GM12872 (cell line): ENCODE measurements around the gene TMEM30A.

Source experiments
- CTCF ChIP-seq: IDR thresholded peaks from 3 replicates; pipeline ENCODE4 v1.5.1; 2011; ENCODE audit warnings: low read depth, mild to moderate bottlenecking, low read length, moderate library complexity; ENCODE audit not compliant: insufficient read depth

TMEM30A gene

GRCh38 chr6:75284632-75285282 is at the start of gene TMEM30A:
Gene TMEM30A, minus strand, starts transcription at chr6:75284792. Its CDS starts 154 bp downstream, at chr6:75284638.
- no peak for TF ChIP-seq CTCF

DNA sequence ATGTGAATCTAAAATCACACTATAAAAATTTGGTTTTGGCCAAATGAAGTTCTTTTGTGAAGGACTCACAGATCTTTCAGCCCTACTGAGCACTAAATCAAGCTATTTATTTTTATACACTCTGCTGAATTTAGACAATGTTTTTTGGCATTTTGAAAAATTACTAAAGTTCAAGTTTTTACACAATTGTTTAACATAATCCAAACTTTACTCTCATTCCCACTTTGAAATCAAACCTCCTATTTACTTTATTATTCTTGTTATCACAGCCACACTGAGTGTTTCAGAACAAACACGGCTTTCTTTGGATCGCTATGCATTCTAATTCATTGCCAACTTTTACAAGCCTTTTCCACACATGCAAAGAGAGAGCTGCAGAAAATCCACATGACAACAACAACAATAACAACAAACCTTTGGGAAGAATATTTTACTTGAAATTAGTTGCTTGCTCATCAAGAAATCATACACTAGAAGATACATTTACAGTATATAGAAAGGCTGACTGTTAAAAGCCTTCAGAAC is 49.1 kb upstream of the TMEM30A start:
- TF ChIP-seq CTCF, result no peak

- no peak for TF ChIP-seq CTCF
Measured at GRCh38 chr6:75331151-75331550, 46.6 kb upstream of the TMEM30A start.

- no peak for TF ChIP-seq CTCF
Measured at GRCh38 chr6:75329703-75330102, 45.1 kb upstream of the TMEM30A start.

DNA sequence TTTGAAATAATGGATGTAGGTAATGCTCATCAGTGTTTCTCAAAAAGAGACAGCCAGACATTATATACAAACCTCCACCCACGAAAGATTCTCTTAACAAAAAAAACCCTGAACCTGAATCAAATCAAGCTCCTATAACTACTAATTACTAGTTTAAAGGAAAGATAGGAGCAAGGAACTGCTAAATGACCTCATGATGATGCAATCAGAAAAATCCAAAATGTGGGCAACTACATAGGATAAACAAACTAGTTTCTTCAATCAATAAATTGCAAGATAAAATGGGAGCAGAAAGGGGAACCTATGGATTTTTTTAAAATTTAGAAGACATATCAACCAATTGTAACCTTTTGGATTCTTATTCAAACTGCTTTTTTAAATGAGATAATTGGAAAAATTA is 43.2 kb upstream of the TMEM30A start:
- no peak for TF ChIP-seq CTCF

DNA sequence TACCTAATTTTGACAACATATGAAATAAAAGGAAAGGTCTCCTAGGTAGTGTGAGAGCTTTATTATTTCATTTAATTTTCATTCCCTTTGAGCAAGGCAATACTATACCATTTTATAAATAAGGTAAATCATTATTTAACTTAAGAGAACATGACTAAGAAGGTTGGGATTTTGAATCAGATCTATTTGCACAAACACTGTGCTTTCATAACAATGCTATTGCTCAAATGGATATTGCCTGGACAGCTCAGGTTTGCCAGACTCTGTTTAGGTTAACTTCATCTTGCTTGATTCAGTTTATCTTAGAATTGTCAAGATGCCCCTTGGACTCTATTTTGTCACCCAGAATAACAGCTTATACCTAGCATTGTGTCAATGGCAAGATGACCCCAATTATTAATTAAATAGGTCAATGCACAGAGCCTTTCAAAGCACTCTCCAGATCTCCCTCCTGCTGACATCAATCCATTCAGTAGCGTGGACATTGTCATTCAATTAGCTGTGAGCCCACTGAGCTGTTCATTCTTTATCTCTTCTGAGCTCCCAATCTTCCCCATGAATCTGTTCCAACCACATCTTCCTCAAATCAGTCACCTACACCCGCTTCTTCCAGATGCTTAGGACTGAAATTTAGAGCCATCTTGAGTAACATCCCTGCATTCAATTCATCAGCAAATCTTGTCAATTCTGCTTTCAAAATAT is 42.1 kb upstream of the TMEM30A start:
- no peak for TF ChIP-seq CTCF

DNA sequence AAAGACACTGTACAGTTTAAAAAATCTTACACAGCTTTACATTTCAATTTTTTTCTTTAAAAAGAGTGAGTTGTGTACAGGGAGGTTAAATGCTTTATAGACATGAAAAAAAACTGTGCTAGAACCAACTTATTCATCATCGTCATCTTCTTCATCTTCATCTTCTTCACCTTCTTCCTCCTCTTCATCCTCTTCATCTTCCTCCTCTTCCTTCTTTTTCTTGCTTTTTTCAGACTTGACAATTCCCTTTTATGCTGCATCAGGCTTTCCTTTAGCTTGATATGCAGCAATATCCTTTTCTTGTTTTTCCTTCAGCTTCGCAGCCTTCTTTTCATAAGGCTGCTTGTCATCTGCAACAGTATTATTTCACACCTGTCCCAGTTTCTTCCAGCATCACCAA is 34.3 kb upstream of the TMEM30A start:
- no peak for TF ChIP-seq CTCF
